Glutamatergic neuron (in vitro differentiated cells): ENCODE results near the gene NTRK3. TPM values are rescaled to one million over a fixed set of nuclear protein-coding genes. Genes with fewer than 3 reads are reported as not detected.

Experiments
- DNase-seq: peaks from one replicate; pipeline ENCODE4 v3.0.0; 2022
- H3K27ac Mint-ChIP-seq: one replicate; pipeline ENCODE4 v1.8.0; 2020; ENCODE audit warnings: mild to moderate bottlenecking, mixed read lengths, inconsistent platforms; ENCODE audit not compliant: unreplicated experiment
- H3K27me3 Mint-ChIP-seq: one replicate; pipeline ENCODE4 v1.8.0; 2020; ENCODE audit warnings: mild to moderate bottlenecking, moderate library complexity, mixed read lengths, inconsistent platforms; ENCODE audit not compliant: unreplicated experiment
- H3K36me3 Mint-ChIP-seq: one replicate; pipeline ENCODE4 v1.8.0; 2020; ENCODE audit warnings: mild to moderate bottlenecking, mixed read lengths, inconsistent platforms; ENCODE audit not compliant: unreplicated experiment
- H3K4me1 Mint-ChIP-seq: one replicate; pipeline ENCODE4 v1.8.0; 2020; ENCODE audit warnings: mild to moderate bottlenecking, low read depth, mixed read lengths, inconsistent platforms; ENCODE audit not compliant: unreplicated experiment
- H3K4me3 Mint-ChIP-seq: one replicate; pipeline ENCODE4 v1.8.0; 2020; ENCODE audit warnings: mild to moderate bottlenecking, mixed read lengths, inconsistent platforms; ENCODE audit not compliant: unreplicated experiment
- H3K9me3 Mint-ChIP-seq: one replicate; pipeline ENCODE4 v1.8.0; 2020; ENCODE audit warnings: mild to moderate bottlenecking, moderate library complexity, mixed read lengths, inconsistent platforms; ENCODE audit not compliant: unreplicated experiment
- CTCF ChIP-seq: fragments of 200-600 bp; sonication (generic); IDR thresholded peaks from one replicate; pipeline ENCODE4 v1.5.0; 2021; ENCODE audit not compliant: partially characterized antibody, unreplicated experiment
- total RNA-seq: library from RNA; stranded (reverse); fragmentation: NEBNext Ultra II Directional; extraction: Animal tissue kit (Norgen Biotek cat#: 25700); gene quantifications from one replicate; pipeline ENCODE4 v1.2.1, GENCODE V29; 2021; ENCODE audit not compliant: unreplicated experiment

NTRK3 gene
- total RNA-seq, 1 donor from 2014 or later: 9.5 TPM

GRCh38 chr15:88241060-88241459 is 15.5 kb downstream of the NTRK3 start:
- peaks cover 5% of the 10 kb centered on the region for H3K9me3 Mint-ChIP-seq
- no peak for DNase-seq
- H3K4me3 Mint-ChIP-seq: no peak overlapping the region
- H3K27me3 Mint-ChIP-seq: peaks cover 2% of the 10 kb centered on the region
- H3K36me3 Mint-ChIP-seq: peaks cover 4% of the 10 kb centered on the region
- H3K4me1 Mint-ChIP-seq: peaks cover 3% of the 10 kb centered on the region
- H3K27ac Mint-ChIP-seq: no peak overlapping the region
- no peak for TF ChIP-seq CTCF

GRCh38 chr15:88239594-88239993 is 16.9 kb downstream of the NTRK3 start:
- H3K36me3 Mint-ChIP-seq: peaks cover 4% of the 10 kb centered on the region
- no peak for DNase-seq
- H3K27ac Mint-ChIP-seq: no peak overlapping the region
- TF ChIP-seq CTCF: no peak
- peaks cover 3% of the 10 kb centered on the region for H3K9me3 Mint-ChIP-seq
- H3K4me1 Mint-ChIP-seq: peaks cover 3% of the 10 kb centered on the region
- H3K27me3 Mint-ChIP-seq: peaks cover 2% of the 10 kb centered on the region
- H3K4me3 Mint-ChIP-seq: no peak overlapping the region

- H3K27ac Mint-ChIP-seq: no peak overlapping the region
Measured at GRCh38 chr15:88238618-88239430, 17.7 kb downstream of the NTRK3 start.

DNA sequence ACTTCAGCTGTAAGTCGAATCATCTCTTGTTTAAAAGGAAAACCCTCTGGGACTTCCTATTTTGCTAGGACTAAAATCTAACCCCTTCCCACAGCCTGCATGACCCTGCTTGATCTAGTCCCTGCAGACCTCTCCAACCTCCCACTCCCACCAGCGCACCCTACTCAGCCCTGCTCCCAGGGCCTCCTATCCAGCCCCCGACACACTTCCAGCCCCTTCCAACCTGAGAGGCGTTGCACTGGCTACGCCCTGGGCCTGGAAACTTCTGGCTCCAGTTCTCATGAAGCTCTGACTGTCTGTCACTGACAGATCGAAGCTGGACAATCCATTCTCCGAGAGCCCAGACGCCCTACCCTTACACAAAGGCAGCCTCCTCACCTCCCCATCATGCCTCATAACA is 21.8 kb downstream of the NTRK3 start:
- no peaks in the 10 kb centered on the region for H3K4me1 Mint-ChIP-seq
- no peaks in the 10 kb centered on the region for H3K9me3 Mint-ChIP-seq
- TF ChIP-seq CTCF: no peak
- no peak overlapping the region for H3K4me3 Mint-ChIP-seq
- H3K36me3 Mint-ChIP-seq: peaks cover 4% of the 10 kb centered on the region
- DNase-seq: no peak
- peaks cover 2% of the 10 kb centered on the region for H3K27me3 Mint-ChIP-seq
- no peak overlapping the region for H3K27ac Mint-ChIP-seq

More at GRCh38 chr15:88238618-88239430, 17.7 kb downstream of the NTRK3 start:
- DNase-seq: no peak
- H3K27me3 Mint-ChIP-seq: peaks cover 2% of the 10 kb centered on the region
- peaks cover 3% of the 10 kb centered on the region for H3K9me3 Mint-ChIP-seq
- no peak for TF ChIP-seq CTCF
- no peak overlapping the region for H3K4me3 Mint-ChIP-seq
- H3K4me1 Mint-ChIP-seq: peaks cover 3% of the 10 kb centered on the region
- H3K36me3 Mint-ChIP-seq: peaks cover 4% of the 10 kb centered on the region

- DNase-seq: no peak
- Mint-ChIP-seq H3K4me3 (no peak overlapping the region), H3K27me3 (peaks cover 2% of the 10 kb centered on the region), H3K36me3 (peaks cover 4% of the 10 kb centered on the region), H3K4me1 (no peaks in the 10 kb centered on the region), H3K9me3 (no peaks in the 10 kb centered on the region), H3K27ac (no peak overlapping the region)
- TF ChIP-seq CTCF: no peak
Measured at GRCh38 chr15:88233921-88234320, 22.6 kb downstream of the NTRK3 start.
